Activated CD4-positive, alpha-beta T cell treated with anti-CD3 and anti-CD28 coated beads for 1 hour (primary cell): Measurements from ENCODE around the gene HSD17B12.

ENCODE experiments used
- DNase-seq: peaks from one replicate; pipeline ENCODE4 v3.0.0-alpha.2; 2020

HSD17B12 gene

GRCh38 chr11:43874738-43875137 is 194.2 kb downstream of the HSD17B12 start:
- no peak for DNase-seq

DNA sequence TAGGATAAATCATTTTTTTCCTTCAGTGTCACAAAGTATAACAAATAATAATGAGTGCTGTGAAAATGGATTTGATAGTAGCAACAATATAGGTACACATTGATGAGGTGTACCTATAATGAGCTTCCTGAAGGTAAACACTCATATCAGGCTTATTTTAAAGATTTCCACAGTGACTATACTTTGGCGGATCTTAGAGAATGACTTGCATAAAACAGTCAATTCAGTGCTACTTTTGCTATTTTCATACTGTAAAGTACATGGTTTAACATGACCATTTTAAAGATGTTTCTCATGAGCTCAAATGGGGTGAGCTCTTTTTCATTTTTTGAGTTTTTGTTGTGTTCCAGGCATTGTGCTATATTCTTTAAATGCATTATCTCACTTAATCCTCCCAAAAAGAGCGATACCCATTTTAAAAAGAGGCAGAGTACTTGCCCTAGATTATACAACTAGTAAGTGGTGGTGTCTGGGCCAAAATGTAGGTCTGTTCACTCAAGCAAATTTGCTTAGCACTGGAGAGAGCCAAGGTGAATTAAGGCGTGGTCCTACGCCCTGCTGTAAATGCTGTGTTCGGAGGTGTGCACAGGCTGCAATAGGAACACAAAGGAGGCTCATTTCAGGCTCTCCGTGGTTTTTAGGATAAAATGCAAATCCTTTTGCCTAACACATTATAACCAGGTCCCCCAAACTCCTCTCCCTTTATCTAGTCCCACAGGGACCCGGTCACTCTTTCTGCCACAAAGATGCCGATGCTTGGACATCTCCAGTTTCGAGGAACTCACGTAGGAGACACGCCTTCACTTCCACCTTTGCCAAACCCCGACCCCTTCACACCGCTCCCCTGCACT is 199.5 kb downstream of the HSD17B12 start:
- DNase-seq, result no peak

DNA sequence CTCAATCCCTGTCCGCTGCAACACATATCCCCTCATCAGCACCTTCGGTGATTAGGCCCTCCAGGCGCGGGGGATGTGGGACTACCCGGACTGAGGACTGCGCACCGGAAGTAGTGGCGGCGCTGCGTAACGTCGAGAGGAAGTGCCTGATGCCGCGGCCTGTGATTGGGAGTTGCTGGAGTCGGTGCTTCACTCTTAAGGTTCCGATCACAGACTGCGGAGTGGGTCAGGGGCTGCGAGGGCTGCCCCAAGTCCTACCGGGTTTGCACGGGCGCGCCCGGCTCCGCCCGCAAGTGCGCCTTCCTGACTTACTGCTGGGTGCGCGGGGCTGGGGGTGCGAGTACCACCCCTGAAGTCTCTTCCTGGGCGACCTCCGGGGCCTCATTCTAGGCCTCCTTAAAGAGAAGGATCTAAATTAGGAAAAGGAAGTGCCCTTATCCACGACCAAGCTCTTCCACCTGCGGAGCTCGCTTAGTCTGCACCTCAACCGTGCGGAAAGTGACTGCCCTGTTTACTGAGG is 200.2 kb downstream of the HSD17B12 start, which contains the start of gene ALKBH3:
Gene ALKBH3, plus strand, starts transcription at position 192 of the 520 bp plus-strand sequence. CDS start 1,822 bp downstream, outside the sequence.
- DNase-seq, result peak; percentile 87

DNA sequence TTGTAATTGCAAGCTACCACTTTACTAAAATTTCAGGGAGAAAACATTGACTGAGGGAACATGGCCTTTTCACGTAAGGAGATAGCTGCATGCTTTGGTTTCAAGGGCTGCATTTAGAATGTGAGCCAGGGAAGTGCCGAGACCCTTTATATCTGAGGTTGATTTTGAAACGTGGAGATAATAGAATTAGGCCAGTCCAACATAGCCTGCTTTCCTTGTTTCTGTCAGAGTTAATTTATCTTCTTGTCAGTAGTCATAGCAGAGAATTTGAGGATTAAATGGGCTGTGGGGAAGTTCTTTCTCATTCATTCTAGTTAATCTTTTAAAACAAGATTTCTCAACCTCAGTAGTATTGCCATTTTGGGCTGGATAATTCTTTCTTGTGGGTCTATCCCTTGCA is 212.3 kb downstream of the HSD17B12 start:
- DNase-seq, result no peak

DNA sequence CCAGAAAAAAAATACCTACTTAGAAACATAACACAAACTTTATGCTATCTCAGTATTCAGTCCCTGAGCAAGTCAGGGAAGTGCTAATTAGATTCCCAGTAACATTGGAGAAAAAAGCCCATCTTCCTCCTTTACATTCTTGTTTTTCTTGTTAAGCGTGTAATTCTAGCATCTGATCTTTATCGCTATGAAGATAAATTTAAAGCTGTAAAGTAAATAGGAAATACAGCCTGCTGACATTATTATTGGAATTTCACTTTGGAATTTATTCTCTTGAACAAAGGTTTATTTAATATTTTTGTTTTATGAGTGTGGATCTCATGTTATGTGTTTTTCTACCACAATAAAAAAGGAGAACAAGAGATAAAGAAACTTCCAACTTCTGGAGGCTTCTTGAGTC is 214.0 kb downstream of the HSD17B12 start:
- no peak for DNase-seq

- DNase-seq, result no peak
Measured at GRCh38 chr11:43895601-43896000, 215.1 kb downstream of the HSD17B12 start.

- DNase-seq, result no peak
Measured at GRCh38 chr11:43898574-43898973, 218.0 kb downstream of the HSD17B12 start.

DNA sequence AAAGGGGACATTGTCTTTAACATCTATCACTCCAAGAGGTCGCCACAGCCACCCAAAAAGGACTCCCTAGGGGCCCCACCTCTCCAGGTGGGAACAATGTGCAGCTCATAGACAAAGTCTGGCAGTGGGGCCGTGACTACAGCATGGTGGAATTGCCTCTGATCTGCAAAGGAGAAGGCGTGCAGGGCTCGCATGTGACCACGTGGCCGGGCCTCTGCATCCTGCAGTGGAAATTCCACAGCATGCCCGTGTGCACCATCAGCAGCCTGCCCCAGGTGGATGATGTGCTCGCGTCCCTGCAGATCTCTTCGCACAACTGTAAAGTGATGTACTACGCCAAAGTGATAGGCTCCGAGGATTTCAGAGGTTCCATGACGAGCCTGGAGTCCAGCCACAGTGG is 218.6 kb downstream of the HSD17B12 start:
- no peak for DNase-seq

DNA sequence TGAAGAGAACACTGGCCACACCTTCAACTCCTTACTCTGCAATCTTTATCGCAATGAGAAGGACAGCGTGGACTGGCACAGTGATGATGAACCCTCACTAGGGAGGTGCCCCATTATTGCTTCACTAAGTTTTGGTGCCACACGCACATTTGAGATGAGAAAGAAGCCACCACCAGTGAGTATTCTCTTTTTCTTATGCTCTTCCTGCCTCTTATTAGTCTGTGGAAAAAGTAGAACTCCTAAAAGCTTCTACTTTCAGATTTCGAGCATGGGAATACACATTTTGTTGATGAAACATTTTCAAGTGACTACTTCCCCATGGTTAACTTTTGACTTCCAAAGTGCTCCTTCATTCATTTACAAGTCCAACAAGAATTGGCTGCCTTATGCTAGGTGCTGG is 221.0 kb downstream of the HSD17B12 start:
- DNase-seq, result no peak

DNA sequence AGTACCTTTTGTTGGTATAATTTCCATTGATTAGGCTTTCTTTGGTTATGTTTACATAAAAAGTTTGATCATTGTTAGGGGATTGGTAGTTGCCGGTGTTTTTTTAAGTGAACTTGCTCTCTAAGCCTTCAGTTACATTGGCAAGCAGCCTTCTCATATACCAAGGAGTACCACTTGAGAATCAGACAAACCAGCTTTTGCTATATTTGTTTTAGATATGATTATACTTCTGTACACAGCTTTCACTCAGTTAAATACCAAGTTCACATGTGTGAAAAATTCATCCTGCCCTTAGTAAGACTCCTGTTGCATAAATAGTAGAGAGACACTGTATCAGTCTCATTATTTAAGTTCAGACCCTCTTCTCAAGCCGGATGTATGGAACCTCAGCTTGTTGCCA is 222.5 kb downstream of the HSD17B12 start:
- DNase-seq, result no peak

GRCh38 chr11:43903969-43904368 is 223.4 kb downstream of the HSD17B12 start:
- DNase-seq, result no peak

- no peak for DNase-seq
Measured at GRCh38 chr11:43904742-43905535, 224.4 kb downstream of the HSD17B12 start.

DNA sequence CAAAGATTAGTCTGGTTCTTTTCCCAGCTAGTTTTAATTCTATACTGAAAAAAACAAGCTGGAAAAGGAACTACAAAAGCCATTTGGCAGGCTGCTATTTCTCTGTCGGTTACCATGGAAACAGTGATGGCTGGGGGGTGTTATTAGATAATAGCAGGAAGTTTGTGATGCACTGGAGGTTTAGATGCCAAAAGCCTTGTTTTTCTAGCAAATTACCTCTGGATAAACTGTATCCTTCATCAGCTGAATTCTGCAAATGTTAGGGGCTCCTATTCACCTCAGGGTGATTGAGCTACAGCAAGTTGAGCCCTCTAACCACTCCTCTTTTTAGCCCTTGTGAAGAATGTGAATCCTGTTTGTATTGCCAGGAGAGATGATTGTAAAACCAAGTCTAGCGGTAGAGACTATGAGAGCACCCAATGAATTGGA is 225.3 kb downstream of the HSD17B12 start:
- no peak for DNase-seq
